GM20431 (cell line): ENCODE data around the gene PSMA7.
"Not testable (repeated sequence)": the region's sequence is repeated elsewhere in the genome, so short reads cannot be mapped to it uniquely, and the experiment has no call there.

Experiments
- in situ Hi-C: fragments of 300-500 bp; cut with MseI, MboI; formaldehyde crosslinking; loops from one replicate; pipeline ENCODE4 v1.15.0; 2020; ENCODE audit warnings: low sequenced_read_pairs; ENCODE audit not compliant: unreplicated experiment

The PSMA7 gene

GRCh38 chr20:62157387-62158087 lies 14.3 kb upstream of the PSMA7 start:
- in situ Hi-C loops: no loop called here

- in situ Hi-C loops: no loop called here
These were observed 13.6 kb upstream of the PSMA7 start for GRCh38 chr20:62156592-62157386.

- in situ Hi-C loops: no loop called here
These were observed 13.0 kb upstream of the PSMA7 start for GRCh38 chr20:62156254-62156556.

- in situ Hi-C loops: no loop called here
These were observed 12.4 kb upstream of the PSMA7 start for GRCh38 chr20:62155428-62156253.

GRCh38 chr20:62151835-62152364 lies 8.7 kb upstream of the PSMA7 start:
- in situ Hi-C loops: no loop called here

GRCh38 chr20:62151225-62151624 lies 8.0 kb upstream of the PSMA7 start:
- in situ Hi-C loops: no loop called here

- in situ Hi-C loops: no loop called here
These were observed 7.0 kb upstream of the PSMA7 start for GRCh38 chr20:62150310-62150575.

- in situ Hi-C loops: no loop called here
These were observed 6.5 kb upstream of the PSMA7 start for GRCh38 chr20:62149532-62150309.

- in situ Hi-C loops: no loop called here
These were observed 5.7 kb upstream of the PSMA7 start for GRCh38 chr20:62148908-62149314.

- in situ Hi-C loops: not testable (repeated sequence)
These were observed 5.2 kb upstream of the PSMA7 start for GRCh38 chr20:62148383-62148782.

GRCh38 chr20:62147528-62147927 lies 4.3 kb upstream of the PSMA7 start:
- in situ Hi-C loops: no loop called here

GRCh38 chr20:62147125-62147524 lies 3.9 kb upstream of the PSMA7 start:
- in situ Hi-C loops: no loop called here

- in situ Hi-C loops: no loop called here
These were observed 3.0 kb upstream of the PSMA7 start for GRCh38 chr20:62146019-62146755.

GRCh38 chr20:62145688-62146018 lies 2.5 kb upstream of the PSMA7 start:
- in situ Hi-C loops: no loop called here

- in situ Hi-C loops: no loop called here
These were observed 997 bp upstream of the PSMA7 start for GRCh38 chr20:62143957-62144825.

GRCh38 chr20:62142252-62143080 lies 728 bp downstream of the PSMA7 start:
- in situ Hi-C loops: no loop called here

GRCh38 chr20:62141397-62142251 lies 1.6 kb downstream of the PSMA7 start:
- in situ Hi-C loops: no loop called here
